Spleen (tissue), 7 donors: ENCODE results near the gene PIK3C2G.

Experiments
- CTCF ChIP-seq, 11 experiments: fragments of 200-600 bp in 7 of 11; fragments of 450-650 bp in 4 of 11; sonication (generic) in 4 of 11; IDR thresholded peaks in 8 of 11; conservative IDR thresholded peaks in 3 of 11; 1 replicate in 7 of 11; 2 replicates in 4 of 11; pipeline versions ENCODE4 v1.4.0 to v1.8.0; 2016 to 2021; ENCODE audit warnings: antibody characterized with exemption in 11 of 11, inconsistent platforms in 4 of 11, mild to moderate bottlenecking in 1 of 11
- POLR2A ChIP-seq, 3 donors: fragments of 450-650 bp; IDR thresholded peaks; one replicate each; pipeline ENCODE4 v1.5.1; 2017; ENCODE audit warnings: antibody characterized with exemption in 3 of 3, mild to moderate bottlenecking in 1 of 3
- donor health status: DM: no; HTN: no; CAD: no; lungs with moderate emphysema.
- donor health status: DM: no; HTN: no; CAD: no.
- donor health status: DM: no; HTN: no; CAD: no.

GRCh38 chr12:18564306-18564705 is 303.0 kb downstream of the PIK3C2G start:
- no peak for TF ChIP-seq CTCF (IDR thresholded peaks at IDR 0.05 in 8 of 11, conservative IDR thresholded peaks at IDR 0.05 in 3 of 11)
- TF ChIP-seq POLR2A (IDR thresholded peaks at IDR 0.05), result no peak
